Erythroblast (primary cell): Measurements from ENCODE around the gene UBA1.

Experiments used
- GATA1 ChIP-seq: IDR thresholded peaks from 2 replicates; pipeline ENCODE4 v1.6.1; 2011; ENCODE audit warnings: low read depth, mild to moderate bottlenecking, control low read depth, low read length, moderate library complexity
- POLR2A ChIP-seq: IDR thresholded peaks from 2 replicates; pipeline ENCODE4 v1.6.1; 2011; ENCODE audit warnings: mild to moderate bottlenecking, low read length

DNA sequence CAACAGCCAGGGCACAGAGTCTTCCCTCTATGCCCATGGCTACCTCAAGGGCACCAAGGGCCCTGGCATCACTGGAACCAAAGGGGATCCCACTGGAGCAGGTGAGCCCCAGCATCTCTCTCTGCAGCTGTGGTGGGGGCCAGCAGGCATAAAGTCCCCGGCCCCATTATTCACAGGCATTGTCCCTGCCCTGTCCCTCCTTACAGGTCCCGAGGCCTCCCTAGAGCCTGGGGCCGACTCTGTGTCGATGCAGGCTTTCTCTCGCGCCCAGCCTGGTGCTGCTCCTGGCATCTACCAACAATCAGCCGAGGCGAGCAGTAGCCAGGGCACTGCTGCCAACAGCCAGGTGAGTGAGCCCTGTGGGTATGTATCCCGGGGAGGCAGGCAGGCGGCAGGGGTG is 12.3 kb upstream of the UBA1 start:
- TF ChIP-seq POLR2A (no peak), GATA1 (no peak)
